Uterus (tissue), 2 donors: Measurements from ENCODE around the gene ARHGAP42.

Source experiments
- CTCF ChIP-seq, 4 experiments: fragments of 200-600 bp in 2 of 4; fragments of 450-650 bp in 2 of 4; sonication (generic) in 2 of 4; IDR thresholded peaks; one replicate each; pipeline ENCODE4 v1.5.1; 2016 to 2019; ENCODE audit warnings: antibody characterized with exemption in 4 of 4, mild to moderate bottlenecking in 2 of 4, moderate library complexity in 1 of 4
- POLR2A ChIP-seq, 2 donors: fragments of 450-650 bp; IDR thresholded peaks; one replicate each; pipeline ENCODE4 v1.6.1; 2016; ENCODE audit warnings: antibody characterized with exemption in 2 of 2, mild to moderate bottlenecking in 1 of 2, moderate library complexity in 1 of 2

- TF ChIP-seq POLR2A (IDR thresholded peaks at IDR 0.05), result no peak
- TF ChIP-seq CTCF (IDR thresholded peaks at IDR 0.05), result no peak
These were observed 164.6 kb downstream of the ARHGAP42 start for GRCh38 chr11:100851584-100852152.
